IMR-90 (cell line): ENCODE results near the gene CPED1. TPM values are rescaled to one million over a fixed set of nuclear protein-coding genes. Genes with fewer than 3 reads are reported as not detected.

Experiments
- ATAC-seq: fragments of 200-7000 bp; cut with Tn5 transposase; 2 replicates; pipeline ENCODE4 v1.9.1; 2020; ENCODE audit warnings: low read depth, mild to moderate bottlenecking, moderate library complexity
- BruUV-seq: library from RNA; stranded (reverse); fragments of 400-500 nt; replicated peaks from 2 replicates; lab custom pipeline; 2021; lab: Mats Ljungman, UMichigan
- CTCF ChIA-PET: fragments of 300-600 bp; formaldehyde crosslinking; extraction: SDS; loops from one replicate; lab custom pipeline; 2021; ENCODE audit warnings: antibody characterized with exemption; lab: Yijun Ruan, JAX
- POLR2A ChIA-PET: fragments of 300-600 bp; sonication (Branson Sonifier 250); formaldehyde crosslinking; loops from one replicate; lab custom pipeline; 2022; ENCODE audit warnings: antibody characterized with exemption; ENCODE audit not compliant: unreplicated experiment; lab: Charles Lee
- DNase-seq: peaks from one replicate; pipeline ENCODE4 v3.0.0; 2013
- H2AFZ ChIP-seq: replicated peaks from 2 replicates; pipeline ENCODE3; 2013; ENCODE audit warnings: low read length, mild to moderate bottlenecking; ENCODE audit not compliant: poor library complexity
- H2AK5ac ChIP-seq: 2 replicates; pipeline ENCODE4 v1.6.1; 2013; ENCODE audit warnings: low read depth, low read length, inconsistent platforms
- H2AK9ac ChIP-seq: replicated peaks from 2 replicates; pipeline ENCODE3; 2013; ENCODE audit warnings: mild to moderate bottlenecking, low read depth, low read length, moderate library complexity; ENCODE audit not compliant: poor library complexity
- H2BK120ac ChIP-seq: 2 replicates; pipeline ENCODE4 v1.6.1; 2013; ENCODE audit warnings: low read depth, low read length, inconsistent platforms
- H2BK15ac ChIP-seq: 3 replicates; pipeline ENCODE4 v1.6.1; 2013; ENCODE audit warnings: low read depth, low read length, inconsistent platforms
- H2BK20ac ChIP-seq: 2 replicates; pipeline ENCODE4 v1.6.1; 2013; ENCODE audit warnings: low read depth, mild to moderate bottlenecking, inconsistent platforms, low read length, moderate library complexity
- H2BK5ac ChIP-seq: 2 replicates; pipeline ENCODE4 v1.6.1; 2013; ENCODE audit warnings: mild to moderate bottlenecking, low read depth, low read length, inconsistent platforms; ENCODE audit not compliant: poor library complexity, severe bottlenecking
- H3K14ac ChIP-seq: replicated peaks from 2 replicates; pipeline ENCODE4 v1.6.1; 2013; ENCODE audit warnings: low read depth, low read length, inconsistent platforms
- H3K18ac ChIP-seq: 2 replicates; pipeline ENCODE4 v1.6.1; 2013; ENCODE audit warnings: low read depth, low read length, control low read depth
- H3K23ac ChIP-seq: 2 replicates; pipeline ENCODE4 v1.6.1; 2013; ENCODE audit warnings: low read depth, low read length, inconsistent platforms
- H3K27ac ChIP-seq: 2 replicates; pipeline ENCODE4 v1.5.1; 2013; ENCODE audit warnings: mild to moderate bottlenecking, control low read depth, low read length; ENCODE audit not compliant: insufficient read depth
- H3K27me3 ChIP-seq: 2 replicates; pipeline ENCODE4 v1.6.1; 2013; ENCODE audit warnings: low read length; ENCODE audit not compliant: control insufficient read depth, insufficient read depth
- H3K36me3 ChIP-seq: 2 replicates; pipeline ENCODE4 v1.6.1; 2013; ENCODE audit warnings: low read length, mixed read lengths; ENCODE audit not compliant: control insufficient read depth, insufficient read depth
- H3K4ac ChIP-seq: 2 replicates; pipeline ENCODE4 v1.6.1; 2013; ENCODE audit warnings: low read depth, low read length, inconsistent platforms
- H3K4me1 ChIP-seq: 2 replicates; pipeline ENCODE4 v1.6.1; 2013; ENCODE audit warnings: low read length, mixed read lengths; ENCODE audit not compliant: control insufficient read depth, insufficient read depth
- H3K4me2 ChIP-seq: 2 replicates; pipeline ENCODE4 v1.6.1; 2013; ENCODE audit warnings: low read depth, mild to moderate bottlenecking, control low read depth, low read length, moderate library complexity
- H3K4me3 ChIP-seq: 2 replicates; pipeline ENCODE4 v1.5.1; 2013; ENCODE audit warnings: low read depth, mild to moderate bottlenecking, control low read depth, low read length, moderate library complexity; ENCODE audit not compliant: insufficient read depth
- H3K56ac ChIP-seq: 2 replicates; pipeline ENCODE4 v1.6.1; 2013; ENCODE audit warnings: low read length, inconsistent platforms; ENCODE audit not compliant: insufficient read depth; ENCODE audit errors: extremely low read depth
- H3K79me1 ChIP-seq, 2 experiments: 2 replicates each; pipeline ENCODE4 v1.6.1; 2013; ENCODE audit warnings: low read length in 2 of 2, inconsistent platforms in 1 of 2, low read depth in 1 of 2
- H3K9ac ChIP-seq: 2 replicates; pipeline ENCODE4 v1.6.1; 2013; ENCODE audit warnings: low read depth, low read length, control low read depth
- H3K9me1 ChIP-seq: 2 replicates; pipeline ENCODE4 v1.6.1; 2013; ENCODE audit warnings: low read length, inconsistent platforms; ENCODE audit not compliant: insufficient read depth
- H3K9me3 ChIP-seq: 2 replicates; pipeline ENCODE4 v1.6.1; 2013; ENCODE audit warnings: low read length; ENCODE audit not compliant: control insufficient read depth, insufficient read depth
- H4K20me1 ChIP-seq: 2 replicates; pipeline ENCODE4 v1.6.1; 2013; ENCODE audit warnings: low read length, inconsistent platforms; ENCODE audit not compliant: insufficient read depth
- H4K5ac ChIP-seq: 2 replicates; pipeline ENCODE4 v1.6.1; 2013; ENCODE audit warnings: mild to moderate bottlenecking, low read depth, low read length, control low read depth
- H4K8ac ChIP-seq, 2 experiments: 2 replicates each; pipeline ENCODE4 v1.6.1; 2013; ENCODE audit warnings: low read depth in 2 of 2, low read length in 2 of 2, control low read depth in 1 of 2, inconsistent platforms in 1 of 2
- H4K91ac ChIP-seq: 2 replicates; pipeline ENCODE4 v1.6.1; 2013; ENCODE audit warnings: low read depth, low read length, inconsistent platforms; ENCODE audit not compliant: insufficient read depth
- BHLHE40 ChIP-seq: fragments of 150-350 bp; IDR thresholded peaks from 2 replicates; pipeline ENCODE4 v1.6.1; 2016; ENCODE audit warnings: mild to moderate bottlenecking, low read depth, low read length
- CEBPB ChIP-seq: IDR thresholded peaks from 2 replicates; pipeline ENCODE4 v1.6.1; 2012; ENCODE audit warnings: low read depth, low read length, improper control_type of control experiment
- CHD1 ChIP-seq: IDR thresholded peaks from 2 replicates; pipeline ENCODE4 v1.6.1; 2012; ENCODE audit warnings: low read depth, low read length, improper control_type of control experiment
- CTCF ChIP-seq: conservative IDR thresholded peaks from 2 replicates; pipeline ENCODE4 v1.5.1; 2012; ENCODE audit warnings: mild to moderate bottlenecking, low read depth, low read length, improper control_type of control experiment
- ELK1 ChIP-seq: fragments of 150-350 bp; IDR thresholded peaks from 2 replicates; pipeline ENCODE4 v1.6.1; 2016; ENCODE audit warnings: low read depth, mild to moderate bottlenecking, low read length, moderate library complexity, borderline replicate concordance
- FOS ChIP-seq: fragments of 150-350 bp; IDR thresholded peaks from 2 replicates; pipeline ENCODE4 v1.6.1; 2016; ENCODE audit warnings: low read depth, low read length
- MAFK ChIP-seq: IDR thresholded peaks from 2 replicates; pipeline ENCODE4 v1.6.1; 2012; ENCODE audit warnings: low read depth, low read length, improper control_type of control experiment
- MAZ ChIP-seq: IDR thresholded peaks from 2 replicates; pipeline ENCODE4 v1.6.1; 2012; ENCODE audit warnings: low read depth, mild to moderate bottlenecking, low read length, improper control_type of control experiment, moderate library complexity, borderline replicate concordance
- MXI1 ChIP-seq: IDR thresholded peaks from 2 replicates; pipeline ENCODE4 v1.6.1; 2012; ENCODE audit warnings: low read depth, mild to moderate bottlenecking, low read length, moderate library complexity, borderline replicate concordance
- NFE2L2 ChIP-seq: fragments of 150-350 bp; IDR thresholded peaks from 2 replicates; pipeline ENCODE4 v1.6.1; 2016; ENCODE audit warnings: low read depth, mild to moderate bottlenecking, low read length
- POLR2A ChIP-seq: IDR thresholded peaks from 2 replicates; pipeline ENCODE4 v1.6.1; 2012; ENCODE audit warnings: mild to moderate bottlenecking, low read depth, low read length
- RAD21 ChIP-seq: IDR thresholded peaks from 2 replicates; pipeline ENCODE4 v1.6.1; 2012; ENCODE audit warnings: low read length, improper control_type of control experiment
- RCOR1 ChIP-seq: IDR thresholded peaks from 2 replicates; pipeline ENCODE4 v1.6.1; 2012; ENCODE audit warnings: mild to moderate bottlenecking, low read length, improper control_type of control experiment; ENCODE audit not compliant: insufficient replicate concordance
- RFX5 ChIP-seq: IDR thresholded peaks from 2 replicates; pipeline ENCODE4 v1.8.0; 2012; ENCODE audit warnings: low read depth, mild to moderate bottlenecking, low read length, moderate library complexity
- SMC3 ChIP-seq: fragments of 150-350 bp; IDR thresholded peaks from 2 replicates; pipeline ENCODE4 v1.6.1; 2016; ENCODE audit warnings: low read depth, mild to moderate bottlenecking, antibody characterized with exemption, low read length, moderate library complexity
- USF2 ChIP-seq: fragments of 150-350 bp; IDR thresholded peaks from 2 replicates; pipeline ENCODE4 v1.6.1; 2017; ENCODE audit warnings: mild to moderate bottlenecking, antibody characterized with exemption, low read length, low read depth
- WGBS, 2 experiments: methylation state at CpG; one replicate each; pipeline versions ENCODE4 v1.1.5 to v1.1.7; 2013; ENCODE audit warnings: missing lambda C conversion rate in 2 of 2; ENCODE audit not compliant: insufficient read length in 1 of 2; ENCODE audit errors: extremely low coverage in 2 of 2; 5-methylcytosine and 5-hydroxymethylcytosine counted together
- dilution Hi-C: fragments of 300-500 bp; cut with HindIII; formaldehyde crosslinking; loops from one replicate; pipeline ENCODE4 v1.14.3; 2018; ENCODE audit warnings: low sequenced_read_pairs; ENCODE audit not compliant: unreplicated experiment
- in situ Hi-C: fragments of 300-500 bp; cut with MboI; formaldehyde crosslinking; loops from 3 replicates; pipeline ENCODE4 v1.14.3; 2019; ENCODE audit warnings: low sequenced_read_pairs, inconsistent platforms, mixed read lengths
- intact Hi-C: fragments of 100-400 bp; cut with micrococcal nuclease; formaldehyde crosslinking; loops from 2 replicates; pipeline ENCODE4 v1.10.0; 2022
- polyA plus RNA-seq, 3 experiments: library from polyadenylated mRNA; depleted of rRNA; stranded (reverse); fragments of >200 nt; gene quantifications; 2 replicates each; pipeline ENCODE4 v1.2.3, GENCODE V29; 2012; ENCODE audit warnings: low replicate concordance in 1 of 3
- total RNA-seq: library from RNA; depleted of rRNA; stranded (reverse); fragments of >200 nt; gene quantifications from 2 replicates; pipeline ENCODE4 v1.2.3, GENCODE V29; 2012

The CPED1 gene
- total and polyA plus RNA-seq, 2 of the 4 experiments (the other 2 are of a cell fraction) = 31.2 to 96.8 TPM

GRCh38 chr7:121099572-121099971 lies 111.1 kb downstream of the CPED1 start:
- H2BK15ac ChIP-seq = no peak overlapping the region
- no peaks in the 10 kb centered on the region for H3K27me3 ChIP-seq
- 92% methylated on average over 2 of the region's 8 CpGs; no CpG with 5 or more reads in 1 of the 2 experiments for WGBS, 2 experiments
- H3K79me1 ChIP-seq = peaks cover 0 to 27% of the 10 kb centered on the region in 2 experiments; a peak in 3 of 4 replicates
- no peak overlapping the region for H3K56ac ChIP-seq
- no peak overlapping the region for H4K8ac ChIP-seq
- no peak overlapping the region for H3K9ac ChIP-seq
- H3K4ac ChIP-seq = no peak overlapping the region
- 0 out of 2 replicates have a peak, but pooled peaks have one; percentile 4 for TF ChIP-seq SMC3
- TF ChIP-seq FOS = no peak
- TF ChIP-seq BHLHE40 = no peak
- no peak for TF ChIP-seq USF2
- no peak for TF ChIP-seq NFE2L2
- no peak for TF ChIP-seq MXI1
- TF ChIP-seq ELK1 = no peak
- TF ChIP-seq CEBPB = no peak
- peak; percentile 28; the same call in 1 of the 2 replicates for TF ChIP-seq RAD21
- TF ChIP-seq RCOR1 = no peak
- TF ChIP-seq CHD1 = no peak
- no peak for TF ChIP-seq MAZ
- no peak for TF ChIP-seq POLR2A
- TF ChIP-seq CTCF = 0 out of 2 replicates have a peak, but pooled peaks have one; percentile 11
- TF ChIP-seq RFX5 = no peak
- no peak for TF ChIP-seq MAFK
- H3K4me2 ChIP-seq = no peak overlapping the region
- no peak overlapping the region for H2AK9ac ChIP-seq
- intact Hi-C loops = no loop called here
- 0 out of 2 replicates have a peak overlapping the region, but pooled peaks have one; percentile 15 for H2AK5ac ChIP-seq
- in situ Hi-C loops = no loop called here
- no peaks in the 10 kb centered on the region for H3K9me1 ChIP-seq
- no peak for DNase-seq
- no peaks in the 10 kb centered on the region for H3K9me3 ChIP-seq
- H3K4me3 ChIP-seq = no peak overlapping the region
- dilution Hi-C loops = loop anchor here (25.0 kb wide), 1 partner anchor 112 kb away; the partner anchor contains the start of gene CPED1
- no peaks in the 10 kb centered on the region for H4K20me1 ChIP-seq
- H2BK20ac ChIP-seq = no peak overlapping the region
- no peak overlapping the region for H3K27ac ChIP-seq
- H3K14ac ChIP-seq = no peak overlapping the region
- BruUV-seq = no TSS peak
- H3K23ac ChIP-seq = no peak overlapping the region
- H4K91ac ChIP-seq = no peak overlapping the region; the same call in 1 of the 2 replicates
- H2AFZ ChIP-seq = no peak overlapping the region
- ChIA-PET POLR2A (no interaction called here), CTCF (interaction anchor here (1.0 to 1.8 kb wide), 4 partner anchors 9 to 103 kb away, joined by 3 to 7 read pairs (median 5); no protein-coding TSS in a partner anchor)
- H3K4me1 ChIP-seq = no peaks in the 10 kb centered on the region
- H3K36me3 ChIP-seq = peaks cover 7% of the 10 kb centered on the region
- no peak for ATAC-seq
- no peak overlapping the region for H2BK5ac ChIP-seq
- H4K5ac ChIP-seq = no peak overlapping the region
- H3K18ac ChIP-seq = no peak overlapping the region
- no peak overlapping the region for H2BK120ac ChIP-seq
